IPS-18a (cell line): ENCODE measurements around the gene TMEM26.

ENCODE experiments used
- H3K27ac ChIP-seq: one replicate; pipeline ENCODE4 v1.5.1; 2013; ENCODE audit warnings: low read length
- H3K27me3 ChIP-seq: one replicate; pipeline ENCODE4 v1.6.1; 2013; ENCODE audit warnings: mild to moderate bottlenecking, low read length; ENCODE audit not compliant: control insufficient read depth, insufficient read depth
- H3K36me3 ChIP-seq: one replicate; pipeline ENCODE4 v1.6.1; 2013; ENCODE audit warnings: low read depth, low read length; ENCODE audit not compliant: control insufficient read depth
- H3K4me1 ChIP-seq: one replicate; pipeline ENCODE4 v1.6.1; 2013; ENCODE audit warnings: low read depth, low read length; ENCODE audit not compliant: control insufficient read depth
- H3K4me3 ChIP-seq: one replicate; pipeline ENCODE4 v1.5.1; 2013; ENCODE audit warnings: low read length
- H3K9ac ChIP-seq: one replicate; pipeline ENCODE4 v1.6.1; 2013; ENCODE audit warnings: mild to moderate bottlenecking, low read length, moderate library complexity
- H3K9me3 ChIP-seq: one replicate; pipeline ENCODE4 v1.6.1; 2013; ENCODE audit warnings: low read depth, low read length; ENCODE audit not compliant: control insufficient read depth

Gene TMEM26

DNA sequence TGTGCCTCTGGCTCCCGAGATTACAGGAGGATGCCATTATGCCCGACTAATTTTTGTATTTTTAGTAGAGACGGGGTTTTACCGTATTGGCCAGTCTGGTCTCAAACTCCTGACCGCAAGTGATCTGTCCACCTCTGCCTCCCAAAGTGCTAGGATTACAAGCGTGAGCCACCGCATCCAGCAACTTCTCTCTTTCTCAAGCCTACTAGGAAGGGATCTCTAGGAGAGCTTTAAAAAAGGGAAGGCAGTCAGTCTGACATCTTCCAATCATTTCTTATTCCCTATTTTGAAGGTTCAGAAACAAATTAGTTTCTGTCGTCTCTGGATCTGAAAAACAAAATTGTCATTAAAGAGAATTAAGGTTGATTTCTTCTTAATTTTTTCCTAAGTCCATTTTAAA is 2.5 kb upstream of the TMEM26 start:
- Histone ChIP-seq H3K27me3 (peaks cover 43% of the 10 kb centered on the region), H3K9ac (no peak overlapping the region), H3K36me3 (no peaks in the 10 kb centered on the region), H3K27ac (no peak overlapping the region), H3K4me1 (peaks cover 9% of the 10 kb centered on the region), H3K4me3 (no peak overlapping the region), H3K9me3 (no peaks in the 10 kb centered on the region)

GRCh38 chr10:61454541-61454940 is 1.4 kb upstream of the TMEM26 start:
- Histone ChIP-seq H3K9me3 (no peaks in the 10 kb centered on the region), H3K9ac (no peak overlapping the region), H3K27ac (no peak overlapping the region), H3K4me1 (peaks cover 9% of the 10 kb centered on the region), H3K27me3 (peaks cover 43% of the 10 kb centered on the region), H3K36me3 (no peaks in the 10 kb centered on the region), H3K4me3 (no peak overlapping the region)

DNA sequence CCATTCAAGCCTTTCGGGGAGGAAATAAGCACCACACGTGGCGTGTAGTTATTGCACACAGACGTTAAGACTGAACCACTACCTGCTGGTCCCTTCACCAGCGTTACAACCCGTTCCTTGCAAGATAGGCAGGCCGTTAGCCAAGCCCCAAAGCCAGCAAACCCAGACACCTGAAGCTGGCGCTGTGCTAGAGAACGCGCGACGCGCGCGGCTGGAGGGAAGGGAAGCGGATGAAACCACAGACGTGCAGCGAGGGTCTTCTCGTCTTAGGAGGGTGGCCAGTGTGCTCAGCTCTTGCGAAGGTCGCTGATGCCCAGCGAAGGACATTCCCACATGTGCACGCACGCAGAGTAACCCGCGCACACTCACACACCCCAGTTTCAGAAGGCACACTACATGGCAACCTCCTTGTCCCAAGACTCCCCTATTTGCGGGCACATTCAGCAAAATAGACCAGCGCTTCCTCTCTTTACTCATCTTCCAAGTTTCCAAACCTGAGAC is 980 bp downstream of the TMEM26 start:
- Histone ChIP-seq H3K36me3 (no peaks in the 10 kb centered on the region), H3K9ac (peak overlapping the region; percentile 33), H3K9me3 (no peaks in the 10 kb centered on the region), H3K27me3 (peaks cover 43% of the 10 kb centered on the region), H3K4me3 (peak overlapping the region; percentile 73), H3K4me1 (peaks cover 13% of the 10 kb centered on the region), H3K27ac (no peak overlapping the region)

- Histone ChIP-seq H3K4me3 (no peak overlapping the region), H3K9me3 (no peaks in the 10 kb centered on the region), H3K27ac (no peak overlapping the region)
Measured at GRCh38 chr10:61451357-61451756, 1.8 kb downstream of the TMEM26 start.

GRCh38 chr10:61448841-61449600 is 4.2 kb downstream of the TMEM26 start:
- peaks cover 17% of the 10 kb centered on the region for H3K4me1 ChIP-seq
- H3K4me3 ChIP-seq: no peak overlapping the region
- H3K9ac ChIP-seq: no peak overlapping the region
- no peak overlapping the region for H3K27ac ChIP-seq
- H3K9me3 ChIP-seq: no peaks in the 10 kb centered on the region
- H3K27me3 ChIP-seq: peaks cover 30% of the 10 kb centered on the region
- H3K36me3 ChIP-seq: no peaks in the 10 kb centered on the region

More at GRCh38 chr10:61451357-61451756, 1.8 kb downstream of the TMEM26 start:
- H3K9ac ChIP-seq: no peak overlapping the region
- H3K4me1 ChIP-seq: peaks cover 17% of the 10 kb centered on the region
- no peaks in the 10 kb centered on the region for H3K36me3 ChIP-seq
- H3K27me3 ChIP-seq: peaks cover 43% of the 10 kb centered on the region

DNA sequence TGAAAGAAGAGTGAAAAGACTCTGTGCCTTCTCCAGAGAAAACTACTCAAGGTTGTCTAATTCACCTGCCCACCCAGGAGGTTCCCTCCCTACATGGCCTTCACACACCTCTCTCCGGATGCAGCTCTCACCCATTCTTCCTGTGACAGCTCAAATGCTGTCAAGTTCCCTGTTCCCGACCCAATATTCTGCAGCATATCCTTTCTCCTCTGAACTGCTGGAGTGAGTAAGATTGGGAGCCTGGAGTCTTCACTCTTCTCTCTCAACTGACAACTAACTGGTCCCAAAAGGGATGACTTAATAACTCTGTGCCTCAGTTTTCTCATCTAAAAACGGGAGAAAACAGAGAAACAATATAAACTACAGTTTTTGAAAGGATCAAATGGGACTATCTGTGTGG is 5.1 kb downstream of the TMEM26 start:
- Histone ChIP-seq H3K4me3 (no peak overlapping the region), H3K4me1 (peaks cover 14% of the 10 kb centered on the region), H3K9me3 (no peaks in the 10 kb centered on the region), H3K27ac (no peak overlapping the region), H3K36me3 (no peaks in the 10 kb centered on the region), H3K9ac (no peak overlapping the region), H3K27me3 (peaks cover 21% of the 10 kb centered on the region)

GRCh38 chr10:61439058-61439609 is 14.0 kb downstream of the TMEM26 start:
- no peak overlapping the region for H3K27ac ChIP-seq

GRCh38 chr10:61438141-61438988 is 14.8 kb downstream of the TMEM26 start:
- Histone ChIP-seq H3K9me3 (no peaks in the 10 kb centered on the region), H3K27me3 (no peaks in the 10 kb centered on the region), H3K9ac (no peak overlapping the region), H3K36me3 (no peaks in the 10 kb centered on the region), H3K4me3 (no peak overlapping the region), H3K27ac (no peak overlapping the region), H3K4me1 (no peaks in the 10 kb centered on the region)

More at GRCh38 chr10:61439058-61439609, 14.0 kb downstream of the TMEM26 start:
- Histone ChIP-seq H3K4me1 (no peaks in the 10 kb centered on the region), H3K27me3 (no peaks in the 10 kb centered on the region), H3K9ac (no peak overlapping the region), H3K4me3 (no peak overlapping the region), H3K9me3 (no peaks in the 10 kb centered on the region), H3K36me3 (no peaks in the 10 kb centered on the region)

DNA sequence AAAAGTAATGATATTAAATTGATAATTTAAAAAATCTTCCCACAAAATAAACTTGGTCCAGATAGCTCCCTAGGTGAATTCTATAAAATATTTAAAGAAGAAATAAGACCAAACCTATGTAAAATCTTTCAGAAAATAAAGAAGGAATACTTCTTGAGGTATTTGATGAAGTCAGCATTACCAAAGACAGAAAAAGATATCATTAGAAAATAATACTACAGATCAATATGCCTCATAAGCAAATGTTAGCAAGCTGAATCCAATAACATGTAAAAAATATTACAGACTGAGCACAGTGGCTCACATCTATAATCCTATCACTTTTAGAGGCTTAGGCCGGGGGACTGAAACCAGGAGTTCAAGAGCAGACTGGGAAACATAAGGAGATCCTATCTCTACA is 30.0 kb downstream of the TMEM26 start:
- Histone ChIP-seq H3K9me3 (peaks cover 11% of the 10 kb centered on the region), H3K27ac (no peak overlapping the region), H3K36me3 (no peaks in the 10 kb centered on the region), H3K4me1 (no peaks in the 10 kb centered on the region), H3K27me3 (no peaks in the 10 kb centered on the region), H3K4me3 (no peak overlapping the region), H3K9ac (no peak overlapping the region)

- peaks cover 35% of the 10 kb centered on the region for H3K4me1 ChIP-seq
- no peaks in the 10 kb centered on the region for H3K36me3 ChIP-seq
- no peak overlapping the region for H3K9ac ChIP-seq
- no peak overlapping the region for H3K4me3 ChIP-seq
- peaks cover 3% of the 10 kb centered on the region for H3K9me3 ChIP-seq
- no peak overlapping the region for H3K27ac ChIP-seq
- H3K27me3 ChIP-seq: no peaks in the 10 kb centered on the region
Measured at GRCh38 chr10:61417661-61418060, 35.5 kb downstream of the TMEM26 start.

GRCh38 chr10:61415824-61416223 is 37.4 kb downstream of the TMEM26 start:
- Histone ChIP-seq H3K4me1 (peaks cover 35% of the 10 kb centered on the region), H3K27ac (no peak overlapping the region), H3K9ac (no peak overlapping the region), H3K27me3 (no peaks in the 10 kb centered on the region), H3K4me3 (no peak overlapping the region), H3K36me3 (no peaks in the 10 kb centered on the region), H3K9me3 (no peaks in the 10 kb centered on the region)
